Panc1 (cell line): Measurements from ENCODE around the gene PAIP1.

ENCODE experiments used
- CTCF ChIP-seq: fragments of 450-650 bp; IDR thresholded peaks from 2 replicates; pipeline ENCODE4 v1.5.1; 2017; ENCODE audit warnings: mild to moderate bottlenecking
- POLR2AphosphoS5 ChIP-seq: IDR thresholded peaks from 2 replicates; pipeline ENCODE4 v1.6.1; 2012; ENCODE audit warnings: mild to moderate bottlenecking, low read depth, low read length, moderate library complexity

- no peak for TF ChIP-seq CTCF
- TF ChIP-seq POLR2AphosphoS5 = no peak
Observed at GRCh38 chr5:43588842-43589241, 32.0 kb upstream of the PAIP1 start.
